ENCODE measurements around the gene DPYD.

Gene DPYD

DNA sequence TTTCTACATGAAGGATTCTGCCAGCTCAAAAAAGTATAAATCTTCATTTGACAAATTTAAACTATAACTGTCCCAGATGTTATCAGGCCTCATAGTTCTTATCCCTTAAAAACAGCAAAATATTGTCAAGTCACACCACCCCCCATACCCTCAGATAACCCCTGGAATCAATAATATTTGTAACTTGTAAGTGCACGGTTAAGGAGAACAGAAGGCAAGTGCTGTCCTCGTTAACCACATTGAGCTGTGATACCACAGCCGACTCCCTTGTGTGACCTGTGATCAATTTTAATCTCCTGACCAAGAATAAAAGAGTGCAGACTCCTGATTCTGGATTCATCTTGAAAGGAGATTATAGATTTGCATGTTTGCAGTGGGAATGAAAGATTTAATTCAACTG is 310.7 kb downstream of the DPYD start:
- DNase-seq (ENCODE audit: low spot score): no peak

DNA sequence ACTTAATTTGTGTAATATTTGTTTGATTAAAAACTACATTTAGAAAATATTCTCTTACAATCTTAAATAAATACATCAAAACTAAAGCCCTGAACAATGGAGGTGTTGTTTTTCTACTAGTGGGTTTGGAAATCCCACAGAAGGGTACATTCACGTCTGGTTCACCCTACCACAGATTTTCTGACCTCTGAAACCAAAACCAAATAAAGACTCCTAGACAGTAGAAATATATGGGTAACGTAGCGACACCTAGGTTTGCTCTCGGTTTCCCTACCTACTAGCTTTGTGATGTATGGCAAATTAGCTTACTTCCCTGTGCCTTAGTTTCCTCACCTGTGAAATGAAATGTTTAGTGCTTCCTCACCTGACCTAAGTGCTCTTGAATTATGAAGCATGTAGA is 312.6 kb downstream of the DPYD start:
- no peak for DNase-seq (ENCODE audit: low spot score)

DNA sequence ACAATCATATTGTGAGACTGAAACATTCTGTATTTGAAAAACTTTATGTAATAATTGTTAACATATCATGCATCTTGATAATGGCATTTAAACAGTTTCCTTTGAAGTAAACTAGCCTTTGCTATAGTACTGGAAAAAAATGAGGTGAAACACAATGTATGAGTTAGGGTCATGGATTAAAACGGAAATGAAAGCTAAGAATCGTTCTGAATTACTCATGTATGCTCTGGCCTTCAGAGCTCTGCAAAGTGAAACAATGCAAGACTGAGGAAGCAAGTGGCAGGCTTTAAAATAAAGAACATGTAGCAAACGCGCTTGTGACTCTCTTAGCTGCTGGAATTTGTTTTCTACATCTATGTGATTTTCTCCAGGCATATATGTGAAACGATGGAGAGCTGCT is 317.1 kb downstream of the DPYD start:
- DNase-seq (ENCODE audit: low spot score): no peak

DNA sequence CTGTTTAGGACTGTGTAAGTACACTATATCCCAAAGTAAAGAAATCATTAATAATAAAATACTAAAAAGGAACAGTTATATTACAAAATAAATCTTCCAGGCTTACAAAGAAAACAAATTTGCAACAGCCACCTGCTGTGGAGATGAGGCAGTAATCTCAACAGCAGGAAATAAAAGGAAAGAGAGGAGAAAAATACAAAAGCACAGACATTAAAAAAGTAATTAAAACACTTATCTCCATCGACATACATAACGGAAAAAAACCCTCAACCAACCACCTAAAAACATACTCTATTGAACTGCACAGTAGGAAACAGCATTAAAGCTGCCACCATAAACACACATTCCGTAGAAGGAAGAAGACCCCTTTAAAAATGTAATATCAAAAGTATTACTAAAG is 317.6 kb downstream of the DPYD start:
- no peak for DNase-seq (ENCODE audit: low spot score)

DNA sequence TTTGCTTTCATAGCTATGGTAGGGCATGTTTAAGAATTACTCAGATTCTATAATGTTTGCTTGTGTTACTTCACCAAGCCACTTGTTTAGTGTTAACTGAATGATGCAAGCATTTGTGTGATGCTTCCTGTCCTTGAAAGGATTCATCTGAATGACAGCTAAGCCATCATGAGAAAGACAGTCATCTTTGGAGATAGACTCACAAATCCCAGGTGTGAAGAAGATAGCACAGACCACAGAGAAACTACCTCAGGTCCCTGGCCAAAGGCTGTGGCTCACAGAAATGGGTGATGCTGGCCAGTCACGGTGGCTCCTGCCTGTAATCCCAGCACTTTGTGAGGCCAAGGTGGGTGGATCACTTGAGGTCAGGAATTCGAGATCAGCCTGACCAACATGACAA is 321.4 kb downstream of the DPYD start:
- no peak for DNase-seq (ENCODE audit: low spot score)

DNA sequence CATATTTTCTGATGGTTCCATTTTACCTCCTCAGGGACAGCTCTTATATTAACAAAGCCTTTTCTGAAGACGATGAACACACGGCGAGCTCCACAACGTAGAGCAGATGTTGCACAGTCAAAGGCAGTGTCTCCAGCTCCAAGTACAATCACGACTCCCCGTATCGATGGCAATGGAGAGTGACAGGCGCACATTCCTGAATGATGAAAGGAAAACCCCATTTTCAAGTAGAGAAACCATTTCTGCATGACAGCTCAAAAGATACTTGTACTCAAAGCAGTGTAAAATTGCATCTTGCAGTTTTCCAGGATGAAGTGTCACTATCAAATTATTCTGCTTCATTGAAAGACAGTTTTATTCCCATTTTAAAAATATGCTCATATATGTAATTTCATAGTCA is 327.6 kb downstream of the DPYD start:
- no peak for DNase-seq (ENCODE audit: low spot score)

DNA sequence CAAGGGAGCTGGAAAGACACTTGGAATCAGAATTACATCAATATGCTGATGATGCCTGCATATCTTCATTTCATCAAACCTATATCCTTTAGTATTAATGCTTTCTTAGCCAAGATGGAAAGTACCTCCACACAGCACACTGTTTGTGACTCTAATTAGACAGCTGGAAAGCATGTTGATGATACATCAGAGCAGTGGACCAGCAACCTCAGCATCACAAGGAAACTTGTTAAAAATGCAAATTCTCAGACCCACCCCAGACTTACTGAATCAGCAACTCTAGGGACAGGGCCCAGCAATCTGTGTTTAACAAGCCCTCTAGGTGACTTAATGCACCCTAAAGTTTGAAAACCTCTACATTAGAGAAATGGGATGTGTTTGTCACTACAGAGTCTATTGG is 332.1 kb downstream of the DPYD start:
- no peak for DNase-seq (ENCODE audit: low spot score)

DNA sequence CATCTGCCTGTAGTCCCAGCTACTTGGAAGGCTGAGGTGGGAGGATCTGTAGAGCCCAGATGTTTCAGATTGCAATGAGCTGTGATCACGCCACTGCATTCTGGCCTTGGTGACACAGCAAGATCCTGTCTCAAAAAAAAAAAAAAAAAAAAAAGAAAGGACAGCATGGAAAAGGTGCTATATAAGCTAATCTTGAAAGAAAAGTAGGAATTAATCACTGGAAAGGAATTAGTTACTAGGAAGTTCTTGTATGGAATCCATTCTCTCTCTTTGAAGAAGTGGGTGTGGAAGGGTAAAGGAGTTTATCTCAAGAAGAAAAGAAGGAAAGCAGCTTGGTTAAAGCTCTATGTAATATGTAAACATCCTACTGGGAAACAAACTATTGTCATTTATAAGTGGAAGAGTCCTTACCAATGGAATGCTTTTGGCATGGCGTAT is 339.2 kb downstream of the DPYD start:
- no peak for DNase-seq (ENCODE audit: low spot score)

DNA sequence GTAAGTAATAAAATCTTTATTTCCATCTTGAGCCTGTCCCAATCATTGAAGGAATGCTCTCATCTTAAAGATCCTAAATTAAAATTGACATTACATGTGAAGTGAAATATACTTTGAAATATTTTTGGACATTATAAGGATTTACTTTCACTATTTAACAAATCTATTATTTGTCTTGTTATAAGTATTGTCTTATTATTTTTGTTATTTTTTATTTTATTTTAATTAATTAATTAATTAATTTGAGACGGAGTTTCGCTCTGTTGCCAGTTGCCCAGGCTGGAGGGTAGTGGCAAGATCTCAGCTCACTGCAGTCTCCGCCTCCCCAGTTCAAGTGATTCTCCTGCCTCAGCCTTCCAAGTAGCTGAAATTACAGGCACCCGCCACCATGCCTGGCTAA is 343.2 kb downstream of the DPYD start:
- no peak for DNase-seq (ENCODE audit: low spot score)

DNA sequence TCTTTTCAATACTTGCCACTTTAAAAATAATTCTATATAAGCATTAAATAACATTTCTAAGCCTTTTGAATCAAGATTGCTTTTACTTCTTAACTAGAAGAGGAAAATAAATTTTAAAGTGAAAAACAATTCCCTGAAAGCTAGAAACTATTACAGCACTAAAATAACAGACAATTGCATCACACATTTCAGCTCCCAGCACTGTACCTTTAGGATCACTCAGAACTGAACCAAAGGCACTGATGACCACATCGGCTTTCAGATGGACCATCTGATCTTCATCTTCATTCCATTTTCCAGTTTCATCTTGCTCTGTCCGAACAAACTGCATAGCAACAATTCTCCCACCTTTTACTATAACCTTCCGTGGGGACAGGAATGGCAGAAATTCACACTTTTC is 347.3 kb downstream of the DPYD start:
- no peak for DNase-seq (ENCODE audit: low spot score)

DNA sequence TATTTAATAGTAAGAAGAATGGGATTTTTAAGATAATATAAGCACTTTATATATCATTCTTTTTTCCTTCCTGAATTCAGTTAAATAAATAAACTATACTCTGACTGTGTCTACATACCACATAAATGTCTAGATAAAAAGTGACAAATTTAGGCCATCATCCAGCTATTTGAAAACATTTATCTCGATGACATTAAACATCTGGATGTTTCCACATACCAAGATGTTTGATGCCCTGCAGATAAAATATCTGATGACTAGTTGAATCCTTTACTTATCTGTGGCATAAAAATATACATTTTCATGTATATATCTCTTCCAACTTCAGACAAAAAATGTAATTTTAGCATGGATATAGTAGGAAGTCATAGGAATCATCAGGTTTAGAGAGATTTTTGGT is 348.3 kb downstream of the DPYD start:
- DNase-seq (ENCODE audit: low spot score): no peak

DNA sequence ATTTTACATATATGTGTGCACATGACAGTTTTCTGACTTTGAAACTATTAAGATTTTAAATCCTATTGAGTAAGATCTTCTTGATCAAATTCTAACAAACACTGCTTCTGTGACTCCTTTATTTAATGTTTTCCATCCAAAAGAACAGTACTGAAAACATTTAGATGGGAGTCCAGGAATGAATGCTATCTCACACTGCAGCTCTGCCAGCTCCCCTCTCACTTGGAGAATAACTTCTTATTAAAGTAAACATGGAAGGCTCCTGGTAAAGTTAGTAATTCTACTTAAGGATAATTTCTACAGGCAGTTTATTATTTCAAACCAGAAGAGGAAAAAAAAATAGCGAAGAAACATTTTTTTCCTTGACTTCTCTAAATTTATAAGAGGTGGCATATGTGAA is 349.1 kb downstream of the DPYD start:
- no peak for DNase-seq (ENCODE audit: low spot score)

DNA sequence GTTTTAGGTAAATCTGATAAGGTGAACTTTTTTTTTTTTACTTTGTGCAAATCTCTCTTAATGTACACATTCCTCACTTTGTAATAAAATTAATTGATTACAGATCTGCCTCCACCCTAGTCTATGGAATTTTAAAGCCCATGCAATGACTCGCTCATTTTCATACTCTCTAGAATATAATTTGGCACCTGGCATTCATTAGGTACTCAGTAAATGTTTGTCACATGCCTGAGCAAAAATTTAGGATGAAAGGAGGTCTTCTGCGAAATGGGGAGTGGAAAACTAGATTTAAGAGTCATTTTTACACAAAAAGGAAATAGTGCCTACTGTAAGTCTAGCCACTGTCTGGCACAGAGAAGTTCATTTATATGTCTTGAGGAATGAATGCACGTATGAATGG is 350.1 kb downstream of the DPYD start:
- no peak for DNase-seq (ENCODE audit: low spot score)

DNA sequence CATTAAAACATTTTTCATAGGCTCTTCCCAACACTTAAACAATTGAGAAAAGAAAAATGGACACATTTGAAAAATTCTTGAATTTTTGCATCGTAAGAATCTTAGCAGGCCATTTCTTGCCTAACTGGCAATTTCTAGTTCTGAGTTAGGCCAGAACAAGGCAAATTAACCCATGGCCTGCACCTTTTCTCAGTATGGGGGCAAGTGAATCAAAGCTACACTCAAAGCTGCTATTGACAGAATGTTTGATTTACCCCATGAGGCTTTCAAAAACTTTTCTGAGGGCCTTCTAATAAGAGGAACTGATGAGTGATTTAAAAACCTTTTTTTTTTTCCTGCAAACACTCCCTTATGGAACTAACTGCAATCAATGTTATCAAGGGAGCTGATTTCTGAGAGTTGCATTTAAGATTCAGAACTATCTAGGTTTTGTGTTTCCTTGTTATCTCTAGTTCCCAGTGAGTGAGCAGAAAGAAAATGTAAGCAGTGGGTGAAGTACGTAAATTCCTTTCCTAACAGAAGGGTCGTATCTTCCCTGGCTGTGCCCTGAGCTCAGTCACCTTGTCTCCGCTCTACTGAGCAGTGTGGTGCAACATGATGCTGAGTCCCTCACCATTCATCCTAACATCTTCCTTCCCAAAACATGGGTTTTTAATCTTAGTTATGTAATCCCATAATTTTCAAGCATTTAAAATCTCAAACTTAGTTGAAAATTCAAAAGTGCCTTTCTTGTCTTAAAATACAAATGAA is 353.7 kb downstream of the DPYD start:
- no peak for DNase-seq (ENCODE audit: low spot score)

DNA sequence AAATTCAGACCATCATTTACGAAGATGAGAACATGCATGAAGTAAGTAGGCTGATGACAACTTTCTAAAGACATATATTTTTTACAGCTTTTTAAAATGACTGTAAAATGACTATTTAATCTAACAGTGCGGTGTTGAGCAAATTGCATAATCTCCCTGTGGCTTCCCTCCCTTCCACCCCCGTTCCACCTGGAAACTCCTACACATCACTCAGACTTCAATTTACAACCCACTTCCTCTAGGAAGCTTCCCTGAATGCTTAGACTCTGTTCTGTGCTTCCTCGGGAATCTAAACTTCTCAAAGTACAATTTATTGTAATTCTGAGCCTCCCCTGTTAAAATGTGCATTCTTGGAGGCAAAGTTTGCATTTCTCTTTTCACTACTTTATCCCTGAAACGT is 354.9 kb downstream of the DPYD start:
- no peak for DNase-seq (ENCODE audit: low spot score)

DNA sequence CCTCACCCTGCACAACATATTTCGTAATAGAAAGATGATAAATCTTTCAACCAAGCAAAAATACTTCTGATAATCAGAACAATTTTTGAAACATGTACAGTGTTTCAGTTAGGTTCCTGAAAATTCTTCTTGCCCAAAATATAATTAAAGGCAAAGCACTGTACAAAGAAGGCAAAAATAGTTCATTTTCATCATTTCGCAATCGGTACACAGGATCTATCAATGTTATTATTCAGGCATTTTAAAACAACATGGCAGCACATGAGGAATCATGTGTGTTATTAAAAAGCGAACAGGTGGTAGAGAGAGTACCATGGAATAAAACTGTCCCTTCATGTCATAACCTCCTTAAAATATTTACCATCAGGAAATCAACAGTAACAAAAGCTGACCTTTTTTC is 356.9 kb downstream of the DPYD start:
- DNase-seq (ENCODE audit: low spot score): no peak

DNA sequence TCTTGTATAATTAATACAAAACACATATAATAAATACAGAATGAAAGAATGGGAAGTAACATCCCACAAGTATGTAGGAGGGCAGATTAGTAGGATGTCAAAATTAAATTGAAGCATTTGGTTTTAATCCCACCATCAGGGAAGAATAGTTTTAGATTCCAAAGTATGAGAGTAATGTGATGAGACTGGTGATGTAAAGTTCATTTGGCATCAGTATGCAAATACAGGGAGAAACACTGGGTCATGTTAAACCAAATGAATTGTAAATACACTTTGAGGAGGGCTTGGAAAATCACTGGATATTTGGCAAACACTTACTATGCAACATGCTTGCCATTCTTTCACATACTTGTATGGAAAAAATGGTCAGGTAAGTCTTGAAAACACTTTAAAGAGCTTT is 358.8 kb downstream of the DPYD start:
- no peak for DNase-seq (ENCODE audit: low spot score)

DNA sequence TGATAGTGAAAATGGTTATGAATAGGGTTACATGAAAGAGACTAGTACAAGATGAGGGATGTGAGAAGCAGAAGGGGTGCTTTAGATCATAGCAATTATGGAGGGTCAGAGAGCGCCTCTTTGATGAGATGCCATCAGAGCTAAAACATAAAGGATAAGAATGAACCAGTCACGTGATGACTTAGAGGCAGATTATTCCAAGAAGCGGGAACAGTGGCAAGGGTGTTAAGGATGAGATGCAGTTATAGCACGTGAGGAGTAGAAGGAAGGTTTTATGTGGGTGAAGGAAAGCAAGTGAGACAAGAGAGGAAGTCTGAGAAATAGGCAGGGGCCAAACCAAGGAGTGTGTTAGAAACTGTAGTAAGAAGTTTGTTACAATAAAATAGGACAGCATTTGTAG is 360.1 kb downstream of the DPYD start:
- no peak for DNase-seq (ENCODE audit: low spot score)

DNA sequence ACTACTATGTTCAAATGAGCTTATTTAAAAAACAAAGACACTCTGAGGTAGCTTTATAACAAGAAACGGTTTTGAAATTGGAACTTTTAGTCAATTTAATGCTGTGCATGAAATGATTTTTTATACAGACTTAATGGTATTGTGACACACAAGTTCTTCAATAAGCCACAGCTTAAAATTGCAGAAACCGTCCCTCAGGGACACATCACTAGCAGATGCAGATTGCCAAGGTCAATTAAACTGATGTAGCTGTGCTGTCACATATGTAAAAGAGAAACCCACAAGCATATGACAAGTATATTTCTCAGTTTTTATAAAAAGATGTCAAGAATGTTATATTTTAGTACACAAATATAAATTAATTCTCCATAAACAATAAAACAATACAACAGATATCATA is 366.9 kb downstream of the DPYD start:
- no peak for DNase-seq (ENCODE audit: low spot score)

DNA sequence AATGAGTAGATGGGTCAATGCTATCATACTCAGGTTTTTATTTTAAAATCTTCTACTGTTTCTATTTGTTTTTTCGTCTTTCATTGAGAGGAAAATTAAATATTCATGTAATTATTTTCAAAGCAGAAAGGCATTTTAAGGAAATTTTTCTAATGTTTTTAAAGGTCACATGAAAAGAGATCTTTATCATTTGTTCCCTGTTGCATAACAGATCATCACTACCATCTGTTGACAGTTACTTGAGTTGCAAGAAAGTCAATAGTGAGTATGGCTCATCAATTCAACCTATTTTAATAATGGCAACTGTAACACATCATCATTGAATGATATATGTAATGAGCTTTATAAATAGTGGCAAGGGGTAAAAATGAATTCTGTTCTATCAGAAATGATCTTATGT is 369.7 kb downstream of the DPYD start:
- no peak for DNase-seq (ENCODE audit: low spot score)

DNA sequence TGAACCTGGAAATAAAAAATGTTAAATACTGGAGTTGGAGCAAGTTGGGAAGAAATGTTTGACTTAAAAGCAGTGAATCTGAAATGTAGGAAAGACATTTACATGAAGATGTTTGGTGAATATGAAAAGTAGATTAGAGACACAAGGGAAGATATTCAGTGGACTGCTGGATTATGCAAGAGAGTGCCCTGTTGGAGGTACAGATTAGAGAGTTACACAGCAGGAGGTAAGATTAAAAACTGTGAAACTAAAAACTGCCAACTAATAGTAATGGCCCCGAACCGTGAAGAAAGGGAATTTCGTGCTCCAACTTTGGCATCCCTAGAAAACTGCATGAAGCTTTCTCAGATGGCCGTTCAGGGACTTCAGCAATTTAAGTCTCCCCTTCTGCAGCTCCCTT is 375.4 kb downstream of the DPYD start:
- DNase-seq (ENCODE audit: low spot score): no peak

DNA sequence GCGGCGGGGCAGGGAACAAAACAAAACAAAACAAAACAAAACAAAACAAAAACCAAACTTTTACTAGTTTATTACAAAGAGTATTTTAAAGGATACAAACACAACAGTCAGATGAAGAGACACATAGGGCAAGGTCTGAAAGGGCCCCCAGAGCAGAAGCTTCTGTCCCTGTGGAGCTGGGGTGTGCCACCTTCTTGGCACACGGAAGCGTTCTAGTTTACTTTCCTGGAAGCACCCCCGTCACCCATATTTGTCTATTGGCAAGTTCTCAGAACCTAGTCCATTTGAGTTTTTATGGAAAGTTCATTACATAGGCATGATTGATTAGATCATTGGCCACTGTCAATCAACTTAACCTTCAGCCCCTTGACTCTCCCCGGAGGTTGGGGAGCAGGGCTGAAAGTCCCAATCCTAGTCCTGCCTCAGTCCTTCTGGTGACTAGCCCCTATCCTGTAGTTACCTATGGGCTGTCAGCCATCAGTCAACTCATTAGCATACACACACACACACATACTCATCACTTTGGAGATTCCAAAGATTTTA is 380.4 kb downstream of the DPYD start:
- no peak for DNase-seq (ENCODE audit: low spot score)

DNA sequence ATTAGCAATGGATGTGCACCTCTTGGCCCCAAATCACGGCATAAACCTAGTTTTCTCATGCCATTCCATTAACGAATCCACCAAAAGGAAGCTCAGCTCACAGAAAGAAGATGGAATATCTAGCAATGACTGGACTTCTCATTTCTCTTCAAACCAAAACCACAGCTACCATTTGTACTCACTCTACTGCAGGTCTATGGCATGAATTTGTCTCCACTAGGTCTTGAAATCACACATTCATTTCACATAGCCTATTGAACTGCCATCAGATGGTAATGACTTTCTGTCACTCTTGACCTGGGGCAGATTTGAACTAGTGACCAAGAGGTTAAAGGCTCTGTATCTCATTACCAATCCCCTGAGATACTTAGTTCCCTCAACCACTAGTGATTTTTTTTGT is 382.7 kb downstream of the DPYD start:
- no peak for DNase-seq (ENCODE audit: low spot score)

DNA sequence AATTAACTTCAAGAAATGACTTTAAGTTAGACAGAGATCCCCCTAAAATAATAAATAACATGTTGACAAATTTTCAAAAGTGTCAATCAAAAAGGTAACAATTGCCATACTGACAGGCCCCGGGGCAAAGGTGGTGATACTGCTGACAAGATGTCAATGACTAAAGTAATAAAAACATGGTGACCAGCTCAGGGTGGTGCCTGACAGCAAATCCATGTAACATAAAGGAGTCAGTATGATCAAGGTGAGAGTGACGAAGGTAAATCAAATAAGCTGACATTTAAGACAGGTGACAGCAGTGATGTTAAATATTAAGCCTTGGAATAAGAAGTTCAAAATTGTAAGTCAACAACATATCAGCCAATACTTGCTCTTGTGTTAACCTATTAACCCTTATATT is 387.5 kb downstream of the DPYD start:
- DNase-seq (ENCODE audit: low spot score): no peak
